Stimulated activated CD4-positive, alpha-beta T cell treated with anti-CD3 and anti-CD28 coated beads, Interleukin-4, amount 100 ng/mL, for 24 hours (primary cell): ENCODE results near the gene F5.
"Not testable (repeated sequence)": the region's sequence is repeated elsewhere in the genome, so short reads cannot be mapped to it uniquely, and the experiment has no call there.

Experiments
- DNase-seq: peaks from one replicate; pipeline ENCODE4 v3.0.0-alpha.2; 2020

F5 gene

DNA sequence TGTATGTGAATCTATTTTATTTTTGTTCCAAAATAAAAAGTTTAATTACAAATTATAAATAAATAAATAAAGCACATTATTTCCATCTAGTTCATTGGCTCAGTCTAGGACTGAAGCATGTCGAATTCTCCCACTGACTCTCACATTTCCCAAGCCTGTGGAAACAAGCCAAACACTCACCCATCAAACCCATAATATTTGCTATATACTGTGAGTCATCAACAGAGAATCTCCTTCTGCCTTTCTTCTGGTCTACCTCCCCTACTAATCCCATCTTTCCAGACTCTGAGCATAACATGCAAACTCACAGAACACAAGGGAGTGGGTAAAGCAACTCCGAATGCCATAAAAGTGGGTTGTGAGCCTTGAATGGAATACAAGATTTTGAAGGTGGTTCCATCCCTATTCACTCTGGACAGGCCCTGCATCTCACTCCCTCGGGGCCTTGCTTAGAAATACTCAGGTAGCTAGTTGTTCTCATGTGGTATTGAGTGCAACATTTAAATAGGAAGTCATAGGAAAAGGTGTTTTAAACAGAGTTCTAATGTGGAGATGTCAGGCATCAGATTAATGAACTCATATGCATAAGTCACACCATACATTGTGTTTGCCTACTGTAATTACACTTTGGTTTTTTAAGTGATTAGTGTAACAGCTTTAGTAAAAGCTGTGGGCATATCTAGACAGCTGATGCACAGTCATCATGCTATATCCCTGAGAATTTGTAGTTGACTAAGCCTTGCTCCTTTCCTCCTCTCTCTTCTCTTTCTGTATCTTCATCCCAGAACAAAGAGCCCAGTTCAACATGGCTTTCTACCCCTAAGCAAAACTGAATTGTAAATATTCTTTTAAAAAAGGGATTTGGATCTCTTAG, 47.0 kb downstream of the F5 start:
- no peak for DNase-seq

DNA sequence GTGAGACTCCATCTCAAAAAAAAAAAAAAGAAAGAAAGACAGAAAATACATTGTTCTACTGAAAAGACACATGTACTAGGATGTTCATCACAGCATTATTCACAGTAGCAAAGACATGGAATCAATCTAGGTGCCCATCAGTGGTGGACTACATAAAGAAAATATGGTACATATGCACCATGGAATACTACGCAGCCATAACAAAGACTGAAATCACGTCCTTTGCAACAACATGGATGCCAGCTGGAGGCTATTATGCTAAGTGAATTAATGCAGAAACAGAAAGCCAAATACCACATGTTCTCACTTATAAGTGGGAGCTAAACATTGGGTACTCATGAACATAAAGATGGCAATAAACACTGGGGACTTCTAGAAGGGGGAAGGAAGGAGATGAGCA, 51.6 kb downstream of the F5 start:
- no peak for DNase-seq

DNA sequence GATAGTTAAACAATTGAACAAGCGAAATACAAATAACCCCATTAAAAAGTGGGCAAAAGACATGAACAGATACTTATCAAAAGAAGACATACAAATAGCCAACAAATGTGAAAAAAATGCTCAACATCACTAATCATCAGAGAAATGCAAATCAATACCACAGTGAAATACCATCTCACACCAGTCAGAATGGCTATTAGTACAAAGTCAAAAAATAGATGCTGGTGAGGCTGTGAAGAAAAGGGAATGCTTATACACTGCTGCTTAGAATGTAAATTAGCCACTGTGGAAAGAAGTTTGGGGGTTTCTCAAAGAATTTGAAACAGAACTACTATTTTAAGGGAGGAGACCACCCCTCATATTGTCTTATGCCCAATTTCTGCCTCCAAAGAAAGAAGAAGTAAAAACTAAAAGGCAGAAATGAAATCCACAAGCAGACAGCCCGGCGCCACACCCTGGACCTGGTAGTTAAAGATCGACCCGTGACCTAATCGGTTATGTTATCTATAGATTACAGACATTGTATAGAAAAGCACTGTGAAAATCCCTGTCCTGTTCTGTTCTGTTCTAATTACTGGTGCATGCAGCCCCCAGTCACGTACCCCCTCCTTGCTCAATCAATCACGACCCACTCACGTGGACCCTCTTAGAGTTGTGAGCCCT, 52.6 kb downstream of the F5 start:
- not testable (repeated sequence) for DNase-seq

DNA sequence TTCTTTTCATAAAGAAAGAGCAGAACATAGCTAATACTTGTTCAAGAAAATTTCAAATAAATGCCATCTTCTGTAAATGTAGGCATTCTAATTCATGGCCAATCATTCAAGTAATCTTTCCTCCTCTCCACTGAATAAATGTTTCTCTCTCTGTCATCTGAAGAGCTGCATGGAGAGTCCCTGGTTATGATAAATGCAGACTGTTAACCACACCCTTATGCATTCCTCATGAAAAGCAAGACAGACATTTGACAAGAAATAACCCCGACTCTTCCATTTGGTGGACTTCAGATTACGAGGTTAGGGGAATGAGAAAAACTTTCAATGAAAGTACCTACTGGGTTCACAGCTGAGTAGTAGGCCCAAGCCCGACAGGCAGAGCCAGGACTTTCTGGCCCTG, 55.8 kb downstream of the F5 start:
- no peak for DNase-seq

DNA sequence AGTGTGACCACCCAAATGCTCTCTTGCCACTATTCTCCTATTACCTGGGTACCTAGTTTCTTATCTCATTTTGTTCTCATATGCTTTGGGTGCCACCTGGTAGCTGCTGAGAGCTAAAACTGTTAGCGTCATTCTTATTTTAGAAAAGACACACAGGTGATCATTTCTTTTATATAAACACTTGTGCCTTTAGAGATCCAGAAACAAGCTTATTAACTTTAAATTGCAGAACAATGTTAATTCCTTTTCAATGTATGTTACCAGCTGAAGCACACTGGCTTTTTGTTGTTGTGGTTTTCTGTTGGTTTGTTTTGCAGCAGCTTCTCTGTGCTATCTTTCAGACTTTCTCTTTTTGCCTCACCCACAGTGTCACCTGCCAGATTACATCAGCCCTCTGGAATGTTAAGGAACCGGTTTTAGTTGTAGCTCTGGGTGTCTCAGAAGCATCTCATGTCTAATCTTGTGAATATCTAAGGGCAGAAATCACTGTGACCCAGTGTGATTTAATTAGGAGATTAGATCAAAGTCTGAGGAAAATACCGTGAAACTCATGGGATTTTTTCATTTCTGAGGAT, 57.1 kb downstream of the F5 start:
- no peak for DNase-seq

DNA sequence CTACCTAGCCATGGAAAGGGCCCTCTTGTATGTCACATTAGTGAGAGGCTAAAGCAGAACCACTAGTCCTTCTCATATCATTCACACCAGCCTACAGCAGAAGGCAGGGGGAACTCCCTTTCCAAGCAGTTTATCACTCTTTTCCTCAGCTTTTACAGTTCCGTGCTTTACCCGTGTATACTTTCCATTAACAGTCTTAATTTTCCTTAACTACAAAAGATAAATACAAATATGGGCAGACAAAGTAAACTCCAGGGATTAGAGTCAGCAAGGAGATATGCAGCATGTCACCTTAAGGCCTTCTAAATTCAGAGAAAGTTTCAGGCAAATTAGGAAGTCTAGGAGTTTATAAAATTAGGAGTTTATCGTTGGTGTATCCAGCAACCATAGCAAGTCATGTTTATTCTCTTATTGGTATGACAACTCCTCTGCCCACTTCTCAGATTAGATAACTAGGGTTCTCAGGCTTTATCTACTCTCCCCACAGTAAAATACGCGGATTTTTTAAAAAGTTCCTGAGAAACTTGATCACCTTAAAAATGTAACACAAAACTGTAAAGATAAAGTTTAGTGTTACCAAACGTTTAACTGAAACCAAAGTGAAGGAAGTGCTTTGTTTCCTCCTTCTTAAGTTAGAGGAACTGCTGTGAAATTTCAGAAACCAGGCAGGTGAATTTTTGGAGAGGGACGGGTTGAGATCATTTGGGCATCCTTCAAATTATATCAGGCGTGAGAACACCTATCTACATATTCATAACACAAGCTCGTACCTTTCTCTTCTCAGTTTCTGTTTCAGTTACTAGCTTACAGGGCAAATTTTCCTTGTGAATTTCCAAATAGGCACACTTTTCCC, 57.8 kb downstream of the F5 start:
- no peak for DNase-seq

DNA sequence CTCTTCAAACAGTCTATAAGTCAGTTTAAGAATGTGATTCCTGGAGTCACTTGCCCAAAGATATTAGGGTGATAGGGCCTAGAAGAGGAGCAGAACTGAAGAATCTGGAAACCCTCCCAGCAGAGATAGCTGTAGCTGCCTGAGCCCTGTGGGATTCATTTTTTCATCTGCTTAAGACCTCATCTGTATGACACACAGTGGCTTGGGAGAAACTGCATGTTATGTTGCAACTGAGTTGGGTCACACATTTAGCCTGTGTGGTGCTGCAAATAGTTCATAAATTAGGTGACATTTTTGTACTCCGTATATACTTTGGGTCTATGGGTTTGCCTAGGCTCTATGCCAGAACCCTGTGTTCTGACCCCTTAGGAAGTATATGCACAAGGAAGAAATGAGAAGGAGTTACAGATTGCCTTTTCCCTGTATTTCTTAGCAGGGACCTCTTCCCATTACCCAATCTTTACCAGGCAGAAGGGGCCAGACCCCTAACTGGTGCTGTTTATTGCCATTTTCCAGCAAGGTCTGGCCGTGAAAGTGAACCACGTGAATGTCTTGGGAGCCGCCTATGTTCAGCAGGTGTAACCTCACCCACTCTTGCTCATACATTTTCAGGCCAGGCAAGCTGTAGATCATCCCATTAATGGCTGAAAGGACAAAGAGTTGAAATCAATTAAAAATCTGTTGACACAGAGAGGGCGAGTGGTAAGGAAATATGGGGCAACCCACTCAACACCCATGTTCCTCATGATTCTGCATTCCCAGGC, 58.6 kb downstream of the F5 start:
- DNase-seq: no peak

DNA sequence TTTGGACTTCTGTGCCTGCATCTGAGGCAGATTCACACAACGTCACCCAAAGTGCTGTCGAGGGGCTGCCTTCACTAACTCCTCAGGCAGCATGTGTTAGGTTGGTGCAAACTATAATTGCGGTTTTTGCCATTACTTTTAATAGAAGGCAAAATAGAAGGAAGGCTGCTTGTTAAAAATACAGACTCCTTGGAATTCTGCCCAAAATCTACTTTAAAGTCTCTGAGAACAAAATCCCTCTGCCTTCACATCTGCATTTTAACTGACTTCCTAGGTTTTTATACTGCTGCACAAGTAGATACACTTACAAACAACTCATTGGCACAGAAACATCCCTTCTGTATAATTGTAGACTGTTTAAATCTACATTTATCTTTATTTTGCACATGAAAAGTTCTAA, 59.3 kb downstream of the F5 start:
- no peak for DNase-seq

DNA sequence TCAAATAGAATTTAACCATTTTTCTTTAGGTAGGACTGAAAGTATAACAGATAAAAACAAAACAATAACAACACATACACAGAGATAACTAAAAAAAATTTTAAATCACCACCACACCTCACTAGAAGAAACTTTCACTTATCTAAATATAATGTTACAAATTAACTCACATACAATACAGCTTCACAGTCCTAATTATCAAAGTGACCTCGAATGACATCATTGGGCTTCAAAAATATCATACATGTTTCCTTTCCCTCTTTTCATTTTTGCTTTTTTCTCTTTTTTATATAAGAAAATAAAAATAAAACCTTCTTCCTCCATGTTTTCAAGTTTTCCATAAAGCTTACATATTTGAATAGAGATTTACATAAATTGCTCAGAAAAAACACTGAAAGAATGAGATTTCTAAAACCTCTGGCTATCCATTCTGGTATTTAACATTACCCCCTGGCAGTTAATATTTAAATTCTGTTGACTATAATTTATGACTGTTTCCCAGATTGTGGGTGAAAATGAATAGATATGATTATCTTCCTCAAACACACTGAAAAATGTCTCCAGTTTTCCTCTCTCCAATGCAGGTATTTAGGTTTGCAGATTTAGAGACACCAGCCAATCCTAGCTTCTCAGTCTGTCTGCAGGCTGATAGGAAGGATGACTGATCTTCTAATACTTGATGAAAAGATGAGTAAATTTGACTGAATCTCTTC, 60.0 kb downstream of the F5 start:
- DNase-seq: no peak

DNA sequence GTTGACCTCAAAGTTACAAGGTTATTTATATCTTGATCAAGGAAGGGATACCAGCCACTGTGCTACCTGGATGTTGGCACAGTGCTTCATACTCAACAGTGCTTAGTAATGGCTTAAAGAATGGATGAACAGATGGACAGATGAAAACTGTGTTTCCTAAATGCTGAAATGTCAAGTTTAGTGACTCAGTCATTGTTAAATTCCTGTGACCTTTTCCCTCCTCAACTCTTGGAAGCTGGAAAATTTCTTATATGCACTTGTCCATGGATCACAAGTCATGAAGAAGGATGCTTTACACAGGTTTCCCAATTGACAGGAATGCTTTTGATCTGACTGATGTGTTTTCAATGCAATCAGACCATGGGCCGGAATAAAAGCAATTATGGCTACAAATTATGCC, 60.9 kb downstream of the F5 start:
- DNase-seq: no peak

DNA sequence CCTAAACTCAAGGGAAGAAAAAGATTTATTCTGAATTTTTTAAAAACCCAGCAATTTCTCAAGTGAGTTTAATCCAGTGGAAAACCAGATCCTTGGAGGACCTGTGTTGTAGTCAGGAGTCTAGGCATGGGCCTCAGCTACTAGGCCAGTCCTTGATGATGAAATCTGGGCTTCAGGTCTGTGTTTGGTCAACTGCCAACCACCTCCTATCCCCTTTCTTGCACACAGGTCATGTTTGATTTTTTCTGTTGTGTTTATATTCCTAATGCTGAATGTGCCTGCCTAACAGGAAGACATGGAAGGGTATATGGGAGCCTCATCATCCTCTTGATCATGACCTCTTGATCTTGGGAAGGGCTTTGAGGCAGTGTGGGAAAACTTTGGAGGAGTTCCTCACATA, 62.4 kb downstream of the F5 start:
- no peak for DNase-seq

DNA sequence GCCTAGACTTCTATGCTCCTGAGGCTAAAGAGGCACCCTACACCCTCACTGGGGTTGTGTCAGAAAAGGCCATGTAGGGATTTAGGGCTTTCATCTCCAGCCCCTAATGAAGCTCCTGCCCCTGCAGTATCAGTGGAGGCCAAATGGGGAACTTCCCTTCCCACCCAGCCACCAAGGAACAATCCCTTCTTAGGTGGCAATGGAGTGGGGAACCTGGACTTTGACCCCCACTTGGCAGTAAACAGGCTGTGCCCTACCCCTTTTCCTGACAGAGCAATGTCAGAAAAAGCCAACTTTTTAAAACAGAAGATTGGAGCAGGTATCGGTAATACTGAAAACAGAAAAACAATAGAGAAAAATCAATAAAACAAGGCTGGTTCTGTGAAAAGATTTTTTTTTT, 65.1 kb downstream of the F5 start:
- no peak for DNase-seq

DNA sequence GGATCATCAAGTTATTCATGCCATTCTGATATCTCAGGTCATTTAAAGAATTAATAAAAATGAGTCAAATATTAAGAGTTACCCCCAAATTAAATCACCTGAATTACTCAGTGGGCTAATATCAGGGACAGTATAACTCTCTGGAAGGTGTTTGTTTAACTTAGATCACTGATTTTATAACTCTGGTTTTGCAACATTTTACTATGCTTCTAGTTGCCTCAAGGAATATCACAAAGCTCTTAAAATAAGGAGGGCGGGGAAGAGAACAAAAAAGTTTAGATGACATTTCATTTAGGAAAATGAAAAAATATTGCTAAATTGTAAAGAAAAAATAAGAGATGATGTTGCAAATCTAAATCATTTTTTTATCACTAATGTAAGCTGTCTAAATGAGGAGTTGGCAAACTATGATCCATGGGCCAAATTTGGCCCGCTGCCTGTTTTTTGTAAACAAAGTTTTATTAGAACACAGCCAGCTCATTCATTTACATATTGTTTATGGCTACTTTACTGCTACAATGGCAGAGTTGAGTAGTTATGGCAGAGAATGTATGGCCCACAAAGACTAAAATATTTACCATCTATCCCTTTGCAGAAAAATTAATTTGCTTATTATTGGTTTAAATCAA, 68.6 kb downstream of the F5 start:
- DNase-seq: no peak

DNA sequence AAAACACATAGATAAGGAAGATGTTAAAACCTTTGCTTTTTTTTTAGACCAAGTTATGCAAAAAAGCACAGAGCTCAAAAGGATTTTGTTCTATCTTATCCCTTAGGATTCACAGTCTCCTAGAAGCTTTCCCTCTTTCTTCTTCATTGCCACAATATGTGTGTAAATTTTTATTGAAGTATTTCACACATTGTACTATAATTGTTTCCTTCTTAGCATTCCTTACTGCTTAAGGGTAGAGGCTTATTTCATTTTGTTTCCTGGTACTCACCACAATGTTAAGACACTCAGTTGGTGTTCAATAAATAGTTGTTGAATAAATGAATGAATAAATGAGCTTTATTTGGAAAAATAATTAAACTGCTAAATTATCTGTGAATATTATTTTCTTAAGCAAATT, 70.6 kb downstream of the F5 start:
- DNase-seq: no peak

DNA sequence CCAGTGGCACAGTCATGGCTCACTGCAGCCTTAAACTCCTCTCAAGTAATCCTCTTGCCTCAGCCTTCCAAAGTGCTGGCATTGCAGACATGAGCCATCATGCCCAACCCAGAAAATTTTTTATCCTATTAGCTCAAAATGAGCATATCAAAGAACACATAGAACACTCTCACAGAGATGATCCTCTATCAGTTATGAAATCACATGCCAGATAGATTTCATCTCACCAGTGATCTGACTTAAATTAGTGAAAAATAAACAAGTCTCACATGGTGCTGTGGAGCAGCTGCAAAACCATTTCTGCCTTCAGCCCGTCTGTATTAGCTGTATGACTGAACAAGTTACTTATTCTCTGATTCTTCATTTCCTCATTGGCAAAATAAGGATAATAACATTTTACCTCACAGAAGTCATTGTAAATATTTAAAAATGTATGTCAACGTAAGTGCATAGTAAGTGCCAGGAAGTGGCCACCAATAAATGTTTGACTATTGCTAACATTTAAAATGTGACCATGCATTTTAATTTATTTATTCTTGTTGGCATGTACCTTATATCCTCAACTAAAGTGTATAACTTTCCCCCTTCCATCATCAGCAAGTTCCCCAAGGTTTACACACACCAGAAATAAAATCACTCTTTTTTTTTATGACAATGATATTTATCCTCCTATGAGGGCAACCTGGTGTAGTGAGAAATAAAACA, 71.6 kb downstream of the F5 start:
- DNase-seq: no peak

DNA sequence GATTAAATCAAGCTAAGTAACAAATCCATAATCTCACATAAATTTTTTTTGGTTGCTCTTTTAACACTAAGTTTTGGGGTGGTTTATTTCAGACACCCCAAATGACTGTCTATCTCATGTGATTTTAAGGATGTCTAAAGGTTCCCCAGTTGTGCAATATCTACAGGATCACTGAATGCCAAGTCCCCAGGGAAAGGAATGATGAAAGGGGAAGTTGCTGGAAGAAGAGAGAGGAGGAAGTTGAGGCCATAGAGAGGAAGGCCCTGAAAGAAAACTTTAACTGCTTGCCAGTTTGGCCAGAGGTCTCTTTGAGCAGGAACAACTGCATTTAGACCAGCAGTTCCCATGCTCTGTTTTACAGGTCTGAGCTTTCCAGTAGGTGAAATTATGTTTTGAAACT, 73.1 kb downstream of the F5 start:
- no peak for DNase-seq

DNA sequence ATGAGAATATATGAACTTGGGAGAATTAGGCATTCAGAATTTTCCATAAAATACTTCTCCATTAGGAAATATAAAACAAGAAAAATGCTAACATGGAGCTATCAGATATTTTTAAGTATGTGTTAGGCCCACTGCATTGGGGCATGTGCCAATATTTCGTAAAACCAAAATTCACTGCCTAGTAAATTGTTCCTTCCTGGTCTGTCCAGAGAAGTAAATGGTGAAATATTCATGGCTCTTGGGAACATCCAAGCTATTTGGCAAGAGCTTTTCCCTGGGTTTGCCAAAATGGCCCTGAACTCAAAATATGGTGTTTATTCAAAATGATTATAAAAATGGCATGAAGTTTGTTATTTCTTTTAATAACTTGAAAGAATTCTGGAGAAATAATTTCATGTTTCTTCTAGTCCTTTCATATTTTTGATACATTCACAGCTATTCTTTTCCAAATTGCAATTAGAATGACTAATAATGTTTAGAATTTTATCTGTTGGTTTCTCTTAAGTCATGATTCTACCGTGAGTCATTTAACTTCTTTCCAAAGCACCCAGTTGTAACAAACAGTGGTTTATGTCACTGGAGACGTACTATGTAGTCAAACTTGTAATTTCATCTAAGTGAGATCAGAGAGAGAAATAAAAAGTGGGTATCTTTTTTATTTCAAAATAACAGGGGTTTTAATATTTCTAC, 74.8 kb downstream of the F5 start:
- no peak for DNase-seq

DNA sequence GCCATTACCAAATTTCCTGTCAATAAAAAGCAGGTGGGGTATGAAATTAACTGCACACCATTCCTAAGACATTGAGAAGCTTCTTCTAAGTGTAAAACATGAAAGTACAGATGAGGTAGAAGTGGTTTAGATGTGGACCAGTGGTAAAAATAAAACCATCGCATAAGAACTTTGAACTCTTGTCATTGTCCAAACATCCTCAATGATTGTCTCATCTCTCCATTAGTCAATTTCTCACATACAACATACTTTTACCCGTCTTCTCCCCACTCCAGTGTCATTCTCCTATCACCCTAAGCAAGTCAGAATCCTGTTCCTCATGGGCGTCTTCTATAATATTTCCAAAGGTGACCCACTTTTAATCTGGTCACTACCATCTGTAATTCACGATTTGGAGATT, 76.2 kb downstream of the F5 start:
- DNase-seq: no peak

DNA sequence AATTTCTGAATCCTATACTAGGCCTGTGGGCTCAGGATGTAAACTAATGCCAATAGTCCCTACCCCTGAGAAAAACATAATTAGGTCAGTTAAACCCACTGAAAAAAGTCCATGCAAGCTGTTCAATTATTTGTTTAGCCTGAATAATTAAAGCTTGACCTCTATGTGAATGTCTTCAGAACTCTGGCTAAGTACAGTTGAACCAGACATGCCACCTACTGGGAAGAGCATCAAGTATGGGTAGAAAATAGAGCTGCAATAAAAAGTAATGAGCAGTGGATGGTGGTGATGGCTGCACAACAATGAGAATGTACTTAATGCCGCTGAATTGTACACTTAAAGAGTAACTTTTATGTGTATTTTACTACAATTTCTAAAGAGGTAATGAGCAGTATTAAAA, 76.9 kb downstream of the F5 start:
- DNase-seq: no peak
